Heart left ventricle (tissue), 13 donors: ENCODE results near the gene CCDC148.

Source experiments
- CTCF ChIP-seq, 12 donors: fragments of 200-600 bp; sonication (generic) in 4 of 12; IDR thresholded peaks; one replicate each; pipeline versions ENCODE4 v1.5.0 to v1.8.0; 2018 to 2022; ENCODE audit warnings: antibody characterized with exemption in 12 of 12, mild to moderate bottlenecking in 5 of 12
- POLR2A ChIP-seq, 2 donors: fragments of 450-650 bp; IDR thresholded peaks; one replicate each; pipeline ENCODE4 v1.6.1; 2017; ENCODE audit warnings: antibody characterized with exemption in 2 of 2, mild to moderate bottlenecking in 2 of 2, moderate library complexity in 2 of 2
- donor health status: ischemic (EF 13 %, LVEDD 7.1; RV severe dilation, severe dysfunction).
- donor health status: DM: no; HTN: yes; CAD: no.
- donor health status: DM: no; HTN: no; CAD: no.
- donor health status: ischemic (EF 25% LVEDD 6.9; RV normal size, moderate dysfunction).
- donor health status: ischemic (EF 25% LVEDD 5.7; RV mildly dilated, moderate dysfunction).
- donor health status: ischemic (EF 35%, LVEDD 5.7; RV mildly dilated, moderate dysfunction).
- donor health status: nonischemic (EF 11% LVEDD 7.7; RV severe dilation, severe dysfunction).
- donor health status: DM: yes; HTN: yes; CAD: no.
- donor health status: PGD.
- donor health status: ischemic (EF 29% LVEDD 5.4; RV normal size, mild dysfunction).
- donor health status: nonischemic (EF 23%, LVEDD 6.1; RV moderate dilation, normal function).

- no peak for TF ChIP-seq CTCF (IDR thresholded peaks at IDR 0.05)
- no peak for TF ChIP-seq POLR2A (IDR thresholded peaks at IDR 0.05)
These were observed 138.9 kb downstream of the CCDC148 start for GRCh38 chr2:158317642-158318041.
